Renal cortex interstitium (tissue), 11 donors: ENCODE data around the gene MTMR3. TPM values are rescaled to one million over a fixed set of nuclear protein-coding genes. Genes with fewer than 3 reads are reported as not detected.

Experiments used
- DNase-seq, 11 donors: peaks; one replicate each; pipeline ENCODE4 v3.0.0-alpha.2; 2013; ENCODE audit warnings: low read depth in 9 of 11, low spot score in 4 of 11; ENCODE audit errors: extremely low read depth in 1 of 11
- polyA plus RNA-seq, 3 donors: library from polyadenylated mRNA; unstranded; fragments of 120-200 nt; gene quantifications; one replicate each; pipeline ENCODE4 v1.2.1, GENCODE V29; 2013; ENCODE audit not compliant: insufficient read length in 3 of 3

The MTMR3 gene
- polyA plus RNA-seq, 3 donors: 32.5 to 49.0 (median 33.9) TPM

DNA sequence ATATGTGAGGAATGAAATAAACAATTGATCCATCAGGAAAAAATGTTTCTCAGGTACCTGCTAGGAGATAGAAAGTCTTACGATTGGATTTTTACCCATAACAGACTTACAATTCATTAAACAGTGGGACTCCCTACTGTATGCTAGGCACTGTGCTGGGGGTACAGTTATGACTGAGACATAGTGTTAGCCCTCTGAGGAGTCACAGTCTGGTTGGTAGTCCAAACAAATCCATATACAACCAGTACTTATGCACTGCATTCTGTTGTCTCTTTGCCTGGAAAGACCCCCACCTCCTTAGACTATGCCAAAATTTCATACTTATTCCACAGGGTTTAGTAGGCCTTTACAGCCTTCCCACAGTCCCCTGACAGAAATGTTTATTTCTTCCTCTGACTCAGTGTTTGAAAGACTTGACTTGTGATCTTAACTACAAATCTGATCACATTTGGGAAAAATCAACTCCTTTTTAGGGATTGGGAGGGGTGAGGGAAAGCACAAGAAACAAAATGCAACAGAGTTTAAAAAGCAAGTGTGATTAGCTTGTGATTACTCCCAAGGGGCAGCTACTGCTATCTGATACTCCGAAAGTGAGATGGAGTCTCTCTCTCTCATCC is 127.9 kb downstream of the MTMR3 start:
- no peak for DNase-seq

DNA sequence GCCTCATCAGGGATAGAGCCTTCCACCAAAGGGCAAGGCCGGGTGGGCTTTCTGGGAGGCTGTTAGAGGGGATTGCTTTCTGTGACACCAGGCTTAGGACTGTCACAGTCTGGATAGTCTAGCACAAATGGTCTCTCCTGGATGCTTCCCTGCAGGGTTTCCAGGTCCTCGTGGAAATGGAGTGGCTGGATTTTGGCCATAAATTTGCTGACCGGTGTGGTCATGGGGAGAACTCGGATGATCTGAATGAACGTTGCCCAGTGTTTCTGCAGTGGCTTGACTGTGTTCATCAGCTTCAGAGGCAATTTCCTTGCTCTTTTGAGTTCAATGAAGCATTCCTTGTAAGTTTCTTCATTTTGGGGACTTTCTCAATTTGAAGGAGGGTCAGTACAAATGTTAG is 130.2 kb downstream of the MTMR3 start:
- DNase-seq: no peak

DNA sequence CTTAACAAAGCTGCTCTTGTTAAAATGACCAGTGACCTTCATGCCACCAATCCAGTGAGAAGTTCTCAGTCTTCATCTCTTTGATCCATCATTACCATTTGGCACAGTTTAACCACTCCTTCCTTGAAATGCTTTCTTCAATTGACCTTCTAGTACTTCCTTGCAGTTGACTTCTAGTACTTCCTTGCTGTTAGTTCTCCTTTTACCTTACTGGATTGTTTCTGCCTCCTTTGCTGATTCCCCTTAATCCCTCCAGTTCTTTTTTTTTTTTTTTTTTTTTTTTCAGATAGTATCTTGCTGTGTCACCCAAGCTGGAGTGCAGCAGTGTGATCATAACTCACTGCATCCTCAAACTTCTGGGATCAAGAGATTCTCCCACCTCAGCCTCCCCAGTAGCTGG is 131.3 kb downstream of the MTMR3 start:
- DNase-seq: no peak

DNA sequence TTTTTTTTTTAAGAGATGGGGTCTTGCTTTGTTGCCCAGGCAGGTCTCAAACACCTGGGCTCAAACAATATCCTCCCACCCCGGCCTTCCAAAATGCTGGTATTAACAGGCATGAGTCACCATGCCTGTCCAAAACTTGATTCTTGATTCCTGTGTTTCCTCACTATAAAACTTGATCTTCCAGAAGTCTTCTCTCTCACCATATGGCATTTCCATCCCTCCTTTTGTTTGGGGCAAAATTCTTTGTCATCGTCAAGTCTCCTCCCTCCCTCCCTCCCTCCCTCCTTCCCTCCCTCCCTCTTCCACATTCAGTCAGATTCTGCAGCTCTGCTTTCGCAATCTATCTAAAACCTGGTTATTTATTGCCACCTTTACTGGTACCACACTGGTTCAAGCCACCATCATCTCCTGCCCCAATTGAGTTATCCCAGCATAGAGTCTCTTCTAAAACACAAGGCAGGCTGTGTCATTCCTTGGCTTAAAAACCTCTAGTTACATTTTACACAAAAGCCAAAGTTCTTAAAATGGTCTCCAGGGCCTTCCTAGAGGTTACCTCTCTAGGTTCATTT is 132.3 kb downstream of the MTMR3 start:
- DNase-seq: no peak

DNA sequence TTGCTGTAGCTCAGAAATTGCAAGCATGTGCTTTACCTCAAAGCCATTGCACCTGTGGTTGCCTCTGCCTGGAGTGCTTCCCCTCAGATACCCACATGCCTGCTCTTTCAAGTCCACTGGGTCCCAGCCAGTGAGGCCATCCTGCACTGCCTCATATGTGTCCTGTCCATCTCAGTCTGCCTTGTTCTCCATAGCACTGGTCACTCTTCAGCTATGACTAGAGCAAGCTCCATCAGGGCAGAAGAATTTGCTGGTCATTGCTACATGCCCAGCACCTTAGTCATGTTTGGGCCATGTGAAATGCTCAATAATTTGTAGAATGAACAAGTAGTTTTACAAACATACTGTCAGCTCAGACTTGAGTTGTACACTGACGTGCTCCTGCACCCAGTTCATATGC is 132.9 kb downstream of the MTMR3 start:
- no peak for DNase-seq

DNA sequence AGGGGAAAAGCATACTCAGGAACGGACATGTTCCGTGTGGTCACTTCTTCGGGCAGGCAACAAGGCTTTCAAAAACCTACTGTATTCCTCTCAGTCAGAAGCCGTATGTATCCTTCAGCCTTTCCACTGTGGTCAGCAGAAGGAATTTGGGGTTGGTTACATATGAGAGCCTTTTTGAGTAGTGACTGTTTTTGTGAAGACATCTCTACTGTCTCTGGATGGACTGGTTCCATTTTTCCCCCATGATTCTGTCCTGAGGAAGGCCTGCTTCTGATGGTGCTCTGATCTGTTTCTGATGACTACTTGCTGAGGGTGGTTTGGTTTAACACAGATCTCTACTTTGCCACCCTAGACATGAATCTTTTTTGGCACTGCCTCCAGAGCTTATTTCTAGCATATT is 133.6 kb downstream of the MTMR3 start:
- no peak for DNase-seq

DNA sequence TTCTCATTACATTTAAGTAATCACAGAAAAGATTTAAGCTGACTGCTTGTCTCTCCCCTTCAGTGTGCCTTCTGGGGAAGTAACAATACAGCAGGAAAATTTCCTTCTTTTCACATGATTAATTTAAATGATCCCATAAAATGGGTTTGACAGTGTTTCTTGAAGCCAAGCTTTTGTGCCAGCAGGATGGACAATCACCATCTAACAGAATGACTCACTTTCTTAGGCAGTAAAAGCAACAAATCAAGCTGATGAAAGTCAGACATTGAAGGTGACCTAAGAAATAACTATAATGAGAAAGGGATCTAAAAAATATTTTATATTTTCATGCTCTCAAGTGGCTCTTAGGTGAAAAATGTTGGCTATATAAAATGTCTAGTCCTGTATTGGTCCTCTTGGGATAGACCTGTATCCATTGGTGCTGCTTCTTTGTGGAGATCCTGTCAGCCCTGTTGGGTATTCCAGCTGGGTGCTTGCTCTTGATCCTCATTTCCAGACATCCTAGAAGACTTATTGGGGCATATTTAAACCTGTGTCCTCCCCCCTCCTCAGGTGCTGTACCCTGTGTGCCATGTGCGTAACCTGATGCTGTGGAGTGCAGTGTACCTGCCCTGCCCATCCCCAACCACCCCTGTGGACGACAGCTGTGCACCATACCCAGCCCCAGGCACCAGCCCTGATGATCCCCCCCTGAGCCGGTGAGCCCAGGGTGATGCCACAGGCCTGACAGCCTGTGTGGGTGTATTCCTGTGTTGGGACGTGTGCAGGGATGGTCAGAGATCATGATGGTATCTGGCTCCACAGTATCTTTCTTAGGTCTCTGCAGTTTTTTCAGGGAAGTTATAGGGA is 134.6 kb downstream of the MTMR3 start:
- DNase-seq: no peak

DNA sequence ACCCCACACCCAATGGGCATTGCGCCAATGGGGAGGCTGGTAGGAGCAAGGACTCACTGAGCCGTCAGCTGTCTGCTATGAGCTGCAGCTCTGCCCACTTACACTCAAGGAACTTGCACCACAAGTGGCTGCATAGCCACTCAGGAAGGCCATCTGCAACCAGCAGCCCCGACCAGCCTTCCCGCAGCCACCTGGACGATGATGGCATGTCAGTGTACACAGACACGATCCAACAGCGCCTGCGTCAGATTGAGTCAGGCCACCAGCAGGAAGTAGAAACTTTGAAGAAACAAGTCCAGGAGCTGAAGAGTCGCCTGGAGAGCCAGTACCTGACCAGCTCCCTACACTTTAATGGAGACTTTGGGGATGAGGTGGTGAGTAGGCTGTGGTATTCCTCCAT is 137.5 kb downstream of the MTMR3 start:
- no peak for DNase-seq

DNA sequence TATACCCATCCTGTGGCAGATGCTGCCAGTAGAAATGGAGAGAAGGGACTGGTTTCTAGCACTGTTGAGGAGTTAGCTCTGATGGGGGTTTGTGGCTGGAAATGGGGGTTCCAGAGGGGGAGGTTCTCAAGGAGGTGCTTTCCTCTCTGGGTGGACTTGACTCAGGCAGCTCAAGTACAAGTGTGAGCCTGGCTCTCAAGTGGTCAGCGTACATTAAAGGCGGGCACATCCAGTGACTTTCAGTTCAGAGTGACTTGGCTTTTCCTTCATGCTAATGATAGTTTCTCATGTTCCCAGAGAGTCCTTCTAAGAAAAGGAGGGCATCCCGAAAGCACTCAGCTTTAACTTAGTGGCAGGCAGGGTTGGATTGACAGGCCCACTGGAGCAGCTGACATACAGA is 138.4 kb downstream of the MTMR3 start:
- DNase-seq: no peak

DNA sequence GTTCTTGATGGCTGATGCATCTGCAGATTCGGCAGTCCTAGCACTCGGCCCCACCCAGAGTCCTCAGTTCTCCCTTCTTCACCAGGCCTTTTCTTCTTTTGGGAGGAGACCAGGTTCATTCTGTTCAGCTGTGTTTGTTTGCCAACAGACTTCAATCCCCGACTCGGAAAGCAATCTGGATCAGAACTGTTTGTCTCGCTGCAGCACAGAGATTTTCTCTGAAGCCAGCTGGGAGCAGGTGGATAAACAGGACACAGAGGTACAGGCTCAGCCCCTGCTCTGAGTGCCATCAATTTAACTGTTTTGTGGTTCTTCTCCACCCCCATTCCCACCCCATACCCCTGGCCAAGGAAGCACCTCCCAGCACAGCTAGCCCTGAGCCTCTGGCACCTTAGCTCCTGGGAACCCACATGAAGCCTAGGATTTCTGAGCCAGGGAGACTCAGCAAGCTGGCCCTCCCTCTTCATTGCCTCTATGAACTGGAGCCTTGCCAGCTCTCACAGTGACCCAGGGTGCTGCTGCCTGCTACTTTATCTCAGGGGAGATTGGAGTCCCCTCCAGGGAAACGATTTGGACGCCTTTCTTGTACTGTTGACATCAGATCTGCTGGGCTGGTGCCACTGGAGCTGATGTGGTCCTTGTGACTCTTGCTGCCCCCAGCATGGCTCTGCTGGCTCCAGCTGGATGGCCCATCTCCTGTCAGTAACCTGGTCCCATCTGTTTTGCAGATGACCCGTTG is 139.1 kb downstream of the MTMR3 start:
- no peak for DNase-seq

DNA sequence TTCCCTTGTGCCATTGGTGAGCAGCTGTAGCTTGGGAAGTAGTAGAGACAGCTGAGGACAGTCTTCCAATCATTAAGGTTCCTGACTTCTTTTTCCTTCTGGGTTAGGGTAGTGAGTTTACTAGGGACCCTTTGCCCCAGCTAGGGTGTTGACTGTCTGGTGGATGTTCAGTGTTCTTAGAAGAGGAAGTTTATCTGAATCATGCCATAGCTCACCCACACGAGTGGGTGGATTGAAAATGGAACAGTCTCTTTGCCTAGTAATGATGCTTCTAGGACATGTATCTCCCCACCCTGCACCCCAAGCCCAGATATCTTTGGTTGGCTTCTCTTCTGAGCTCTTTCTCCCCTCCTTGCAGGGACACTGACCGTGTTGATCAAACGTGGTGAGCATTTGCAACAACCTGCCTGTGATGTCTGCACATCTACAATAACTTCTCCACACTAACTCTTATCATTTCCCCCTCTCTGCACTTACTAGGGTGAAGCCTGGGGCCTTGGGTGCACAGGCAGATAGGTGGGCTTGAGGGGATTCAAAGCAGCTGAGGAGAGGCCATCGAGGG is 140.2 kb downstream of the MTMR3 start:
- no peak for DNase-seq

DNA sequence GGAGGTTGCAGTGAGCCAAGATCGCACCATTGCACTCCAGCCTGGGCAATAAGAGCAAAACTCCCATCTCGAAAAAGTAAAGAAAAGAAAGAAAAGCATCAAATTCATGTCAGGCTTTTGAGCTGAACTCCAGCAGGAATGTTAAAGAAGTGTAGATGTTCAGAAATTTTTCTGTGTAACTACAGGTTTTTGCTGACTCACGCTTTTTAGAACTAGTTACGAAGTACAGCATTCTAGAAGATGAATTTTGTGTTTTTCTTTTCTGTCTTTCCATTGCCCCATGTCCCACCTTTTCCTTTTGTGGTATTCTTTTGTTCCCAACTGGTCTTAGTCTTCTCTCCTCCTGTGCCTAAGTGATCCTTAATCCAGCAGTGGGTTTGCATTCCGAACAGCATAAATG is 141.3 kb downstream of the MTMR3 start:
- no peak for DNase-seq

DNA sequence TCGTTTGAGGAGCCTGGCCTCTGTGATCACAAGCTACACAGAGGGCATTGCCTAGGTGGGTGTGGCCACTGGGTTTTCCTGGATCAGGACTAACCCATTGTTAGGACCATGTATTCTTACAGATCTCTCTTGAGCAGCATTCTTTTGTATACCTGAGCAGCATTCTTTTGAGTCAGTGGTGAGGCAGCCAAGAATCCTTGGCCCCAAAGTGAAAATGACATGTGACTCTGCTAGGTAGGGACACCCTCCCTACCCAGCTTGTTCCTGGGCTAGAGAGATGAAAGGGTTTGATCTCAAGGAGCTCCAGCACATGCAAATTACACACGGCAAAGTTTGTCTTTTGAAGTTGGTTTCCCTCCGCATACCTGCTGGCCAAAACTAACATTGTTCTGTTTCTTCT is 142.2 kb downstream of the MTMR3 start:
- DNase-seq: no peak

DNA sequence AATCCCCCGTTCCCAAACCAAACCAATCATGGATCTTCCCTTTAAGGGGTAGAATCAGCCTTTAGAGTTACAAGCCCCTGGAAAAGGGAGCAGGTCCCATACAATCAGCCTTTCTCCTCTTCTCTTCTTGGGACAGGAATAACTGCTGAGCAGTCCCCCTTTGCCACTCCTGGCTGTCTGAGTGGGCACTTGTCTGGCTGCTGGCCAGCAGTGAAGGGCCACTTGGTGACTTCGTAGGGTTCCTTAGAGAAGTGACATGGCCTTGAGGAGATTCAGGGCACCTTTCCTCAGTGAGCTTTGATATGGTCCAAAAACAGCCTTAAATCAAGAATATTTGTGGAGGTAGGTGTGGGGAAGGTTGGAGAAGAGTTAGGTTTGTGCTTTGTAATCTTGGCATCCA is 143.8 kb downstream of the MTMR3 start:
- no peak for DNase-seq

DNA sequence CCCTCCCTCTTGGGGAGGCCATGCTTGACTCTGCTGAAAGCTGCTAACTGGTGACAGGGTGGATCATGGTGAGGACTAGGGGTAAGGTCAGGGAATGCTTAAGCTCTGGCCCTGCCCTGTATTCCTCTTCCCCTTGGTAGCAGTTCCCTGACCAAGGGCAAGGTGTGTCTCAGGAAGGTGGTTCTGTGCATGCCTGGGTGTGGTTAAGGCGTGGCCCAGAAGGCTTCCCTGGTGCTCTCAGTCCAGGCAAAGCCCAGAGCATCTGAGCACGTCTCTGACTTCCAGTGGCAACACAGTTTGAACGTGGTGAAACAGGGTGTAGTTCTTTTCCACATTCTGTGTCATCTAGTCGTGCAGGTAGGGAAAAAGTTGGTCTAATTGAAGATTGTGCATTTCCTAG is 144.2 kb downstream of the MTMR3 start:
- no peak for DNase-seq

DNA sequence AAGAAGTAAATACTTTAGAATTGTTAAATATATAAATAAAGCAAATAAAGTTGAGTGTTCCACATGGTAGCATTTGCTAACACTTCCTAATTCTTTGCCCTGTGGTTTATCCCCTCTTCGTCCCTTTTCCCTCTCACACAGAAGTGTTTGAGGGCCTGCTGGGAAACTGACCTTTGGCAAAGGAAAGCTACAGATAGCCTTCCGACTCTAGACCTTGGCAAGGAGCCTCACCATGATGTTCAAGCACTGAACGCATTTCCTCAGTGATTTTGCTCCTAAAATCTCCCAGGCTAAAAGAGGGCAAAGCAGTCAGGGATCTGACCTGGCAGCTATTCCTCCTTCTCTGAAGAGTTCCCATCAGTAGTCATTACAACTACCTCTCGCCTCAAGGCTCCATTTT is 144.8 kb downstream of the MTMR3 start:
- no peak for DNase-seq

DNA sequence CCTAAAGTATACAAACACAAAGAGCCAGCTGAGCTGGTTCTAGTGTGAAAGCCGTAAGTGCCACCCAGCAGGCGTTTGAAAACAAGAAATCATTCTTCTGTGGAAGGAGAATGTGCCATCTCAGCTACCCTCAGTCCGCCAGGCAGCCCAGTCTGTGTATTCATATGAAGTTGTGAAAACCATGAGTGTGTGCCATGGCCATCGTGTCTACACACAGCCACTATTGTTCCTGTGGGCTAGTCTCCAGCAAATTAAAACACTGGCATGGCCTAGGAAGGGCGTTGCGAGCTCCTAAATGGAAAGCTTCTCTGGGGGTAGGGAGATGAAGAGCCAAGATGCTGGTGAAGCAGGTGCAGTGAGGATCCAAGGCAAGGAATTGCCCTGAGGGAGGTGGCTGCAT is 145.8 kb downstream of the MTMR3 start:
- DNase-seq: no peak

DNA sequence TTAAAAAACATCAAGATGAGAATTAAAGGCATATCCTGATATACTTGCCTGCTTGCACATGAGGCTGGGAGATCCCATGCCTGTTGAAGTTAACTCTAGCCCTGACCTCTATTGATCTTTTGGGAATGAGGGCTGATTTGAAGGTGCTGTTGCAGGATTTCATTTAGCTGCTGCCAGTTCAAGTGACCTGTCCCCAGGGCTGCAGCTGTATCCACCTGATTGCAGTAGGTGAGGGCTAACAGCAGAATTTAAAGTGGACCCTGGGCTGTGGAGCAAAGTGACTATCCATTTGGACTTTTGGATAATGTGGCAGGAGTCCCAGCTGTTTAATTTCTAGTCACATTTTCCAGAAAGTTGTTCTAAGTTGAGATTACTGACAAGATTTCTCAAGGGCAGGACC is 146.5 kb downstream of the MTMR3 start:
- no peak for DNase-seq

DNA sequence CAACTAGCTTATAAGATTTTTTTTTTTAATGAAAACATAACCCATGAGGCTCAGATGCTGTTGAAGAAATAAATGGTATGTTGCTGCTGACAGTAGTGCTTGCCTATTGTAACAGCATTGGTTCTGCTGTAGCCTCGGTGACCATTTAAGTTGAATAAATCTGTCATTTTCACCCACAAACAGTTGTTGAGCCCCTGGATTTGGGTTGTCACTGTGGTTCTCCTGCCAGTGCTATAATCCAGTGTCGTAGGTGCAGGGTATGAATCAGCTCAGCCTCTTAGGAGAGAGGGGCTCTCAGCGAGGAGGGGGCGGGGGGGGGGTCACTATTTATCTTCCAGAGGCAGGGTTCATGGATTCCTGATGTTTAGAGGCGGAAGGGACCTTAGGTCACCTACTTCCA is 147.4 kb downstream of the MTMR3 start:
- DNase-seq: no peak

DNA sequence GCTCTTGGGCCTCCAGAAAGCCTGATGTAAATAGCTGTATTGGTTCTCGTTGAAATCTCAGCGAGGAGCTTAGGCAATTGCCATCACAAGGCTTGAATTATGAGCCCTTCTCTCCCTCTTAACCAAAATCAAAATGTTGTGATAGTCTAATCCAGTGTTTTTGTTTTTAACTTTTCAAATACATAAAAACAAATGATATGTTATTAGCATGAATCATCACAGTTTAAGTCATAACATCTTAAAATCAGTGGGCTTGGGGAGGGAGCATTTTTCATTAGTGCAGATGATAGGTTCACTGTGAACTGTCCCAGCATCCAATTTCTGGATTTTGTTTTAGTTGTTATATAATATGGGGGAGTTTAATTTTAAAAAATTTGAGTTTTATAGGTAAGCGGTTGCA is 148.4 kb downstream of the MTMR3 start:
- DNase-seq: no peak
